Hippocampal formation (tissue), 2 donors: ENCODE measurements around the gene ATP8B1.

ENCODE experiments used
- DNase-seq, 2 donors: peaks; one replicate each; lab custom pipeline; 2025; lab: John Stamatoyannopoulos, UW

Gene ATP8B1

DNA sequence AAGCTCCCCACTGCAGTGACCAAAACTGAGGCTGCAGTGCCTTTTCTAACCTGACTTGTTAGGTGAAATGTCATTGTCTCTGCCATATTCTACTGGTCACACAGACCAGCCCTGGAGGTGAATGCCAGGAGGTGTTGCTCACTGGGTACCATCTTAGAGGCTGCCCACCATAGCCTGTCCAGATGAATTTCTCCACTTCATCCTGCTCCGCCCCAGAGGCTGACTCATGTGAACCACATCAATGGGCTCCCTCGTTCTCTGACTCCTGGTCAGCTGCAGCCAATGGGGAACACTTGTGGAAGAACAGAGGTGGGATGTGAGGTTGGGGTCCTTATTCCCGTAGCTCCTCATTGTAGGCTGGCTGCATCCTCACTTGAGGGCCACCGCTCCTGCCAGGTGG, 178.1 kb downstream of the ATP8B1 start:
- no peak for DNase-seq

DNA sequence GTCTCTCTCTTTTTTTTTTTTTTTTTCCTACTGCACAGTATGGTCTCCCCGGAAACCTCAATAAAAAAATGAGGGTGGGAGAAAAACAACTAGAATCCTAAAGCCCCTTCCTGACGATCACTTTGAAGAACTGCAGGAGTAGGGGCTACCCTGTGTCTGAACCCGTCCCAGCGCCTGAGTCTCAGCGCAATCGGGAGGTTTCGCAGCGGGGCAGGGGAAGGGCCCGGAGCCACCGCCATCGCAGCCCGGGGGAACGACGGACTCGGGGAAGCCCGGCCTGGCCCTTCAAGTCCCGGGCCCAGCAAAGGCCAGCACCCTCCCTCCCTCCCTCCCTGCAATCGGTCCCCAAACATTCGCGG, 181.9 kb downstream of the ATP8B1 start:
- DNase-seq, result no peak

DNA sequence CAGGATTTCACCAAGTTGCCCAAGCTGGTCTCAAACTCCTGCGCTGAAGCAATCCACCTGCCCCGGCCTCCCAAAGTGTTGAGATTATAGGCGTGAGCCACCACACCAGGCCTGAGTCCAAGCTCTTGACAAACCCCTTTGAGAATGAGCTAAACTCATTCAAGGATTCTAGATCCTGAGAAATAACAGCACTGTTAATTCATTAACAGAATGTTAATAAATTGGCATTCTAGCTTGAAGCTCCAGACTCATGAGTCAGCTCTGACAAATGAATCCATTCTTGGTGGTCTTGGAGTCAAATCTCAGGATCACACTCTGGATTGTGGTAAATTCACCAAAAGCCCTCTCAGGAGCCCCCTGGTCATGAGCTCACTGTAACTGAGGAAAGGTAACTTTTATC, 183.2 kb downstream of the ATP8B1 start:
- no peak for DNase-seq

DNA sequence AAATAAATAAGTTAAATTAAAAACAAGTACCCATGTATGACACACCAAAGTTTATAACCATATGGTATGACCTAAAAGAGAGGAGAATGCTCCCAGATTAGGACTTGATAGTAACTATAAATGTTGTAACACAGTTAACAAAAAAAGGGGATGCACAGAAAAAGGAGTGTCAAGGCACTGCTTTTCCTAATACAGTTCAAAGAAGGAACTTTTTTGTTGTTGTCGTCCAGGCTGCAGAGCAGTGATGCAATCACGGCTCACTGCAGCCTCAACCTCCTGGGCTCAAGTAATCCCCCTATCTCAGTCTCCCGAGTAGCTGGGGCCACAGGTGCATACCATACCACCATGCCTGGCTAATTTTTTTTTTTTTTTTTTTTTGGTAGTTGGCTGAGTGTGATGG, 184.2 kb downstream of the ATP8B1 start:
- no peak for DNase-seq

DNA sequence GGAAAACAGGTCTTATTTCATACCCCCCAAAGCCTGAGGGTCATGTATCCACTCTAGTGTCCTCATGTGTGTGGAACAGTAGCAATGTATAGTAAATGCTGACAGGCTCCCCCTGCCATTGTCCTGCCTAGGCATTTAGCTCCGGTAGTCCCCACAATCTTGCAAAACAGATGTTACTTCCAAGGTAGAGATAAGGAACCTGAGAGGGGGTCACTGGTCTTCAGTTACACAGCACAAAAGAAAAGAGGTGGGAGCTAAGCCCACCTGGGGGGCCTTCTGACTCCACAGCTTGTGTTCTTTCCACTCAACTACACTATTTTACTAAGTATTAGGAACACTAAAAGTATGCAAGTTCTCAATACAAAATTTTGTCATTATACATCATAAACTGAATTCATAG, 199.2 kb downstream of the ATP8B1 start:
- no peak for DNase-seq
